Calu3 (cell line): ENCODE results near the gene PCDHB8. TPM values are rescaled to one million over a fixed set of nuclear protein-coding genes. Genes with fewer than 3 reads are reported as not detected.
"Not testable (repeated sequence)": the region's sequence is repeated elsewhere in the genome, so short reads cannot be mapped to it uniquely, and the experiment has no call there.

Source experiments
- Bru-seq: library from RNA; stranded (reverse); fragments of 400-500 nt; gene quantifications from one replicate; lab custom pipeline; 2021; lab: Mats Ljungman, UMichigan
- BruChase-seq, 2 experiments: library from RNA; stranded (reverse); fragments of 400-500 nt; gene quantifications; one replicate each; lab custom pipeline; 2021; lab: Mats Ljungman, UMichigan
- BruUV-seq: library from RNA; stranded (reverse); fragments of 400-500 nt; replicated peaks from 2 replicates; lab custom pipeline; 2021; lab: Mats Ljungman, UMichigan
- CTCF ChIA-PET: fragments of 300-600 bp; sonication (Branson Sonifier 250); formaldehyde crosslinking; loops from one replicate; lab custom pipeline; 2022; ENCODE audit warnings: antibody characterized with exemption; lab: Charles Lee
- DNase-seq: peaks from one replicate; pipeline ENCODE4 v3.0.0; 2022
- H3K27ac Mint-ChIP-seq: one replicate; pipeline ENCODE4 v1.8.0; 2022; ENCODE audit warnings: mixed read lengths; ENCODE audit not compliant: unreplicated experiment
- H3K27me3 Mint-ChIP-seq: one replicate; pipeline ENCODE4 v1.8.0; 2022; ENCODE audit warnings: mixed read lengths; ENCODE audit not compliant: unreplicated experiment
- H3K36me3 Mint-ChIP-seq: one replicate; pipeline ENCODE4 v1.8.0; 2022; ENCODE audit warnings: mild to moderate bottlenecking, moderate library complexity, mixed read lengths; ENCODE audit not compliant: insufficient read depth, unreplicated experiment
- H3K4me1 Mint-ChIP-seq: one replicate; pipeline ENCODE4 v1.8.0; 2022; ENCODE audit warnings: mild to moderate bottlenecking, low read depth, mixed read lengths; ENCODE audit not compliant: unreplicated experiment
- H3K4me3 Mint-ChIP-seq: one replicate; pipeline ENCODE4 v1.8.0; 2022; ENCODE audit warnings: mild to moderate bottlenecking, low read depth, moderate library complexity, mixed read lengths; ENCODE audit not compliant: unreplicated experiment
- H3K9me3 Mint-ChIP-seq: one replicate; pipeline ENCODE4 v1.8.0; 2022; ENCODE audit warnings: low read depth, mixed read lengths; ENCODE audit not compliant: unreplicated experiment
- CTCF ChIP-seq: fragments of 200-600 bp; IDR thresholded peaks from one replicate; pipeline ENCODE4 v1.8.0; 2022; ENCODE audit warnings: antibody characterized with exemption; ENCODE audit not compliant: unreplicated experiment
- intact Hi-C: fragments of 100-400 bp; cut with micrococcal nuclease; formaldehyde crosslinking; loops from one replicate; pipeline ENCODE4 v1.10.0; 2022; ENCODE audit not compliant: unreplicated experiment
- long read RNA-seq: library from polyadenylated mRNA; stranded (forward); transcript quantifications from one replicate; pipeline ENCODE4 v2.0.0, GENCODE V29; 2022
- total RNA-seq: library from RNA; stranded (reverse); gene quantifications from 2 replicates; pipeline ENCODE4 v1.2.3, GENCODE V29; 2022

Gene PCDHB8
- 0.21 and 0.61 TPM in 2 replicates for total RNA-seq
- percentile 20 among the genes with signal in this experiment for Bru-seq, nascent RNA
- percentile 41 among the genes with signal in this experiment for BruChase-seq, experiment 1, labeled RNA remaining after a 6-hour chase
- percentile 37 among the genes with signal in this experiment for BruChase-seq, experiment 2, labeled RNA remaining after a 2-hour chase
- long read RNA-seq = 0 reads

GRCh38 chr5:141177577-141178191 is at the start of gene PCDHB8:
TSS of gene PCDHB8 (plus strand) at chr5:141177790. CDS start at chr5:141178035, 245 bp downstream.
- CTCF ChIA-PET, H3K9me3 Mint-ChIP-seq, H3K27me3 Mint-ChIP-seq, H3K36me3 Mint-ChIP-seq, H3K27ac Mint-ChIP-seq, intact Hi-C loops, DNase-seq, H3K4me1 Mint-ChIP-seq, BruUV-seq, H3K4me3 Mint-ChIP-seq: not testable (repeated sequence)

- no TSS peak for BruUV-seq
- TF ChIP-seq CTCF = no peak
- CTCF ChIA-PET = no interaction called here
- H3K27me3 Mint-ChIP-seq = no peaks in the 10 kb centered on the region
- no peak within 1 kb of the TSS for H3K4me3 Mint-ChIP-seq
- no peaks in the 10 kb centered on the region for H3K4me1 Mint-ChIP-seq
- H3K27ac Mint-ChIP-seq = no peak within 1 kb of the TSS
- no peak for DNase-seq
- intact Hi-C loops = no loop called here
- no peaks in the 10 kb centered on the region for H3K36me3 Mint-ChIP-seq
- H3K9me3 Mint-ChIP-seq = peaks cover 15% of the 10 kb centered on the region
Observed at GRCh38 chr5:141135030-141135717, 42.4 kb upstream of the PCDHB8 start, which contains the start of gene PCDHB5. TSS of gene PCDHB5 (plus strand) at chr5:141135206. CDS start at chr5:141135435, 229 bp downstream.

GRCh38 chr5:141135718-141136266 is 41.8 kb upstream of the PCDHB8 start:
- no peak for TF ChIP-seq CTCF
- Mint-ChIP-seq H3K27me3 (no peaks in the 10 kb centered on the region), H3K27ac (no peak overlapping the region), H3K36me3 (no peaks in the 10 kb centered on the region), H3K4me3 (no peak overlapping the region), H3K9me3 (peaks cover 11% of the 10 kb centered on the region), H3K4me1 (no peaks in the 10 kb centered on the region)
- CTCF ChIA-PET = no interaction called here
- intact Hi-C loops = no loop called here
- BruUV-seq = no TSS peak
- DNase-seq = no peak

- CTCF ChIA-PET, H3K4me1 Mint-ChIP-seq, H3K27ac Mint-ChIP-seq, BruUV-seq, H3K27me3 Mint-ChIP-seq, H3K36me3 Mint-ChIP-seq, H3K4me3 Mint-ChIP-seq, DNase-seq, intact Hi-C loops: not testable (repeated sequence)
- H3K9me3 Mint-ChIP-seq = peaks cover 18% of the 10 kb centered on the region
Observed at GRCh38 chr5:141137346-141137745, 40.2 kb upstream of the PCDHB8 start.

GRCh38 chr5:141149812-141150211 is 27.8 kb upstream of the PCDHB8 start, which contains the start of gene PCDHB6:
TSS of gene PCDHB6 (plus strand) at chr5:141150057. CDS start at chr5:141150258, 201 bp downstream.
- BruUV-seq = no TSS peak
- no peak within 1 kb of the TSS for H3K4me3 Mint-ChIP-seq
- no peak within 1 kb of the TSS for H3K27ac Mint-ChIP-seq
- H3K9me3 Mint-ChIP-seq = peaks cover 15% of the 10 kb centered on the region
- H3K36me3 Mint-ChIP-seq = no peaks in the 10 kb centered on the region
- no peaks in the 10 kb centered on the region for H3K27me3 Mint-ChIP-seq
- intact Hi-C loops = no loop called here
- CTCF ChIA-PET = no interaction called here
- H3K4me1 Mint-ChIP-seq = no peaks in the 10 kb centered on the region
- no peak for TF ChIP-seq CTCF
- no peak for DNase-seq
